Measurements from ENCODE around the gene CACNA1E.

GRCh38 chr1:181443231-181443853, 40.0 kb upstream of the CACNA1E start:
- no peak for TF ChIP-seq CTCF (IDR thresholded peaks at IDR 0.05; ENCODE audit: poor library complexity)
- TF ChIP-seq EZH2 (IDR thresholded peaks at IDR 0.05; ENCODE audit: borderline replicate concordance), result no peak
- no peak for TF ChIP-seq EZH2phosphoT487 (IDR thresholded peaks at IDR 0.05; ENCODE audit: low read depth, severe bottlenecking, unreplicated experiment)

Data from hepatocyte (in vitro differentiated cells).